Forelimb muscle (tissue), 1 donor: ENCODE results near the gene SEMA3E. TPM values are rescaled to one million over a fixed set of nuclear protein-coding genes. Genes with fewer than 3 reads are reported as not detected.
"Not testable (repeated sequence)": the region's sequence is repeated elsewhere in the genome, so short reads cannot be mapped to it uniquely, and the experiment has no call there.

Experiments
- DNase-seq: peaks from one replicate; pipeline ENCODE4 v3.0.0-alpha.2; 2013; ENCODE audit warnings: low read depth
- polyA plus RNA-seq: library from polyadenylated mRNA; unstranded; fragments of 120-200 nt; gene quantifications from one replicate; pipeline ENCODE4 v1.2.1, GENCODE V29; 2013; ENCODE audit not compliant: insufficient read length

SEMA3E gene
- polyA plus RNA-seq, result 1.6 TPM

DNA sequence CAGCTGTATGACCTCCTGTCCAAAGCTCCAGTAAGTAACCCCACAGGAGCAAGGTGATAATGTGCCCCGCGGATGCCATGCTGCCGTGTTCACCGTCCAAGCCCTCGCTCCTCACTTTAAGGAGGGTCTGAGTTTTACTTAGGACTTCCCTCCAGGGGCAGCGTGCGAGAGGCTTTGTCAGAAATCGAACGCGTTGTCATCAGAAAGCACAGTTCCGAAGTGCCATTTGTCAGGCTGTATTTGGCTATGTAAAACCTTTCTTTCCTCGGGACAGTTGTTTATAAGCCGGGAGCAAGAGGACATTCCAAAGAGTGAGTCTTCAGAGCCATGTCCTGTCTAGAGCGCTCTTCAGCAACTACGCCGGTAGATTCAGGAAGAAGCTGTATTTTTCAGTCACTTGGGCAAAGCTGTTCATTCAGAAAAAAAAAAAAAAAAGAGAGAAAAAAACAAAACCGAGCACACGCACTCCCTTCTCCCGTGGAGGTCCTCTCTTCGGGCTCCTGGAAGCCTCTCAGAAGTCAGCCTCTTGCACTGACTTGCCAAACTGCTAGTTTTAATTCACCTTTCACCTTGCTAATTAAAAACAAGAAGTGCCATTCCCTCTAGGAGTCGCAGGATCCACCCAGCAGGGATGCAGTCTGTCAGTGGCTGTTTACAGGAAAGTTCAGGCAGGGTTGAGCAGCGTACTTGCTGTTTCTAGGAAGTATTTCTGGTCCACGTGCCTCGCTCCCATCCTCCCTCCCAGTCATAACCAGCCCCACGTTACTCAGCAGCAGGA lies at the start of gene SEMA3E:
SEMA3E (minus strand) TSS at position 676 of the 778 bp plus-strand sequence.
- DNase-seq, result no peak

DNA sequence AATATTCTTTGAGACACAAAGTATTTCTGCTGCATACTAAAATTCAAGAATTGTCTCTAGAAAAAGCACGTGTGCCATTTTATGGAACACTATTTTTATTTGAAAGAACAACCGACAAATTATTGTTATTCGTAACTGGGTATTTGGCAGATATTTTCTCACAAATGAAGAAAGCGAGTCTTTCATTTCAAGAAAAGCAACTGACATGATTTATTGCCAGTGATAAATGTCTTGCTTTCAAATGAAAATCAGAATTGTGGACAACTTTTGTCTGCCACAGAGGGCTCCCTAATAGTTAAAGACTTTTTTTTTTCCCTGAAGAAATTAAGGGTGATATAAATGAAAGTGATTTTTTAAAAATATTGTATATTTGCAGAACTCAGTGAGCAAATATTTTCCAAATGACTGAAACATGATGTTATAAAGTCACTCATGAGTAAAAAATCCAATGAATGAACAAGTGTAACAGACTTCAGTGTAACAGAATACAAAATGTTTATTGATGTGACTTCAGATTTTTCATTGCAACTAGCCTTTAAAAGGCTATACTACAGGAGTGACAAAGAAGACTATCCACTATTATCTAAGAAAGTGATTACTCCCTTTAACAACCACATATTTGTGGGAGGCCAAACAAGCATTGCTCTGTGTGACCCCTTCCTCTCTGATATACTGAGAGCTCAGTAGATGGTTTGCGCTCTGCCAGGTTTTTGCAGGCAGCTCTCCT lies 49.0 kb upstream of the SEMA3E start:
- no peak for DNase-seq

DNA sequence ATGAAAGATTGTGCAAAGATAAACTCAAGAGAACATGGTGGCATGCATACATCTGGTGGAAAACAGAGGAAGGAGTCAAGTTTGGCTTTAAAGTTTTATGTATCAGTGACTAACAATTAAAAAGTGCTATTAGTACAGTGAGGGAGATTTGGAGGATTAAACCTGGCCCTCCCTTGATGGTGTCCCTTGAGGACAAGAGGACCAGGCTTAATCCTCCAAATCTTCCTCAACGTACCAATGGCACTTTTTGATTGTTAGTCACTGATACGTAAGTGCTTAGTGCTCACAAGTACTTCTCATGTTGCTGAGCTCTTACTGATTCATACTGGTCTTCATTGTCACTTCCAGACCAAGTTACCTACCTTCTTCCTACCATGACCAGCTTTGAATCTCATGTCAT lies 47.2 kb upstream of the SEMA3E start:
- DNase-seq, result no peak

GRCh38 chr7:83695128-83695960 lies 46.4 kb upstream of the SEMA3E start:
- no peak for DNase-seq

DNA sequence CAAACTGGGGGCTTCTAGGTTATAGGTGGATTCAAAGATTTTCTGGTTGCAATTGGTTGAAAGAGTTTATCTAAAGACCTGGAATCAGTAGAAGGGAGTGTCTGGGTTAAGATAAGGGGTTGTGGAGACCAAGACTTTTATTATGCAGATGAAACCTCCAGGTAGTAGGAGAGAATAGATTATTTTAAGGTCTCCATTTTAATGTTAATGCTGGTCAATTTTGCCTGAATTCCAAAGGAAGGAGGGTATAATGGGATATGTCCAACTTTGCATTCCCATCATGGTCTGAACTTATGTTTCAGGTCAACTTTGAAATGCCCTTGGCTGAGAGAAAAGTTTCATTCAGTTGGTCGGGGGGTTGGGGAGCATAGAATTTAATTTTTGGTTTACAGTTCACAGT lies 44.3 kb upstream of the SEMA3E start:
- DNase-seq, result no peak

DNA sequence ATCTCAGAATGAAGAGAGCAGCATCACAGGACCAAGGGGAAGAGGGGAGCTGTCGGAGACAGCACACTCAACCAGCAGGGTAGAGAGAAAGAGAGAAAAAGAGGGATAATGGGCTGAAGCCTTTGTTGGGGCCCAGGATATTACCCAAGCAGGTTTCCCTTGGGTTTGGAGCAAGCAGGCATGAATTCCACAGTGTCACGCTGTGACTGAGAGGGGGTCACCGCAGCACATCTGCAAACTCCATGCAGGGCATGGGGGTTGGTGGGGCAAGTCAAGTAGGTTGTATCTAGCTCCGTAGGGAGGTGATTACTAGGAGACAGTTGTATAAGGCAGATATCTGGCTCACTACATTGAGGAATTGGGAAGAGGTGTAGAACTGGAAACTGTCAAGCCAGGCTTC lies 42.2 kb upstream of the SEMA3E start:
- DNase-seq, result no peak

DNA sequence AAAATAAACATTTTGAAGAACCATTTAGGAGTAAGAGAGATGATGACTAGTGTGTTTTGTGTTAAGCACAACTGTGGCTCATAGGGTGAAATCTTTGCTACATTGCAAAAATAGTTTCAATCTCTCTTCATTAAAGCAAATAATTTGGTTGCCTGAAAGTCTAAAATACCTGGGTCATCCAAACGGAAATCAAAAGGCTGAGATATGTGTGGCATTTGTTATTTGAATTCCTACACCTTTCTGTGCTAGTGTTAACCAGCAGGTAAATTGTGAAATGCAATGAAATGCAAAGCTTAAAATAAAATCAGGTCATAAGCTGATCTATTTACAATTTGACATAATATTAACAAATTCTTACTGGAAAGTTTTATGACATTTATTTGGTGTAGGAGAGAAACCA lies 40.9 kb upstream of the SEMA3E start:
- DNase-seq, result no peak

DNA sequence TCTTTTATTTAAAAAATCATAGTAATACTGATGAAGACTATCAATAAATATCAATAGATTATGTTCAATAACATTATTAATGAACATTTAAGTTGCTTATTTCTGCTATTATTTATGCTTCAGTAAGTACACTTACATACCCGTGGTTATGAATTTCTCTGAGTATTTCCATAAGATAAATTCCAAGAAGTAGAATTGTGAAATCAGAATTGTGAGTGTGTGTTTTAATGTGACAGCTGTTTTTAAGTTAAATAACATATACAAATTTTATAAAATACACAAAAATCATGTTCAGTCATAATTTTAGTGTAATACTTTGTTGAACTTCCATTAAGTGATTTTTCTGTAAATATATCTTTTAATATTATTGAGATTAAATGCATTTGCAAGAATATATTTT lies 37.5 kb upstream of the SEMA3E start:
- no peak for DNase-seq

GRCh38 chr7:83684928-83685327 lies 36.0 kb upstream of the SEMA3E start:
- DNase-seq, result no peak

GRCh38 chr7:83681200-83681778 lies 32.4 kb upstream of the SEMA3E start:
- DNase-seq, result no peak

DNA sequence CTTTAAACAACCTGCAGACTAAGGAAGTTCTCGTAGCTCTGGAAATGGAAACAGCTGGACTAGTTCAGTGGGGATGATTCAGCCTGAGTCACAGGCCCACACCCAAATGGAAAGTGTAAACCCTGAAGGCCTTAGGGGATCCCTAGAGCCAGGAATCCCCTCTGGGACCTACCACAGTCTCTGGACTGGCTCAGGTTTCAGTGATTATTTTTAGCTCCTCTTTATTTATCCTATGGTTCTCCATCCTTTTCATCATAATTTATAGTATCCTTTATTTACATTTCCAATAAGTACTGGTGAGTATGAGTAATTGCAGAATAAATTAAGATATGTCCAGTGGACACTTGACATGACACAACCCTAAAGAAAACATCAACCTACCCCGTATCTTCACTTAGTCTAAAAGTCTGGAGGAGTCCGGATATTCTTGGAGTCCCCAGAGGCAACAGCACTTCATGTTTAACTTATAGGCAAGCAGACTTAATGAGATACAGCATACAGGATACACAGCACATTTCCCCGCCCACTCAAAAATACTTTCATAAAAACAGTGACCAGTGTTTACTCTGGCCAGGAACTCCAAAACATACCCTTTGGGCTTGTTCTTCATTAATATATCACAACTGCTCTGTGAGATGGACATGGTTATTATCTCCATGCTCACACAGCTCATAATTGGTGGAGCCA lies 28.4 kb upstream of the SEMA3E start:
- no peak for DNase-seq

GRCh38 chr7:83673291-83673690 lies 24.4 kb upstream of the SEMA3E start:
- DNase-seq, result not testable (repeated sequence)

GRCh38 chr7:83672157-83672556 lies 23.2 kb upstream of the SEMA3E start:
- no peak for DNase-seq

- no peak for DNase-seq
Observed at GRCh38 chr7:83663131-83663530, 14.2 kb upstream of the SEMA3E start.

DNA sequence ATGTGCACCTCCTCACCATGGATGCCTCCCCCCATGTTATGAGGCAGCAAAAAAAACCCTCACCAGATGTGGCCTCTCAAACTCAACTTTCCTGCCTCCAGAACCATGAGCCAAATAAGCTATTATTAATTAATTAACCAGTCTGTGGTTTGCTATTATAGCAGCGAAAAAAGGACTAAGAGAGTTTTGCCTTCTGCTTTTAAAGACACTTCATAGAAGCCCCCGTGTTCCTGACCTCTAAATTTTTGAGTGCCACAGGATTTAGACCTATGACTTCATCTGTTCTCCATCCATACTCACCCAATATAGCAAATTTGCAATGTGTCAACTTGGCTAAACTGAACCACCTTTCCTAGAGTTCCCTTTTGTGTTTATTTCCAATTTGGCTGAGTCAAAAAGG lies 9.2 kb upstream of the SEMA3E start:
- no peak for DNase-seq

DNA sequence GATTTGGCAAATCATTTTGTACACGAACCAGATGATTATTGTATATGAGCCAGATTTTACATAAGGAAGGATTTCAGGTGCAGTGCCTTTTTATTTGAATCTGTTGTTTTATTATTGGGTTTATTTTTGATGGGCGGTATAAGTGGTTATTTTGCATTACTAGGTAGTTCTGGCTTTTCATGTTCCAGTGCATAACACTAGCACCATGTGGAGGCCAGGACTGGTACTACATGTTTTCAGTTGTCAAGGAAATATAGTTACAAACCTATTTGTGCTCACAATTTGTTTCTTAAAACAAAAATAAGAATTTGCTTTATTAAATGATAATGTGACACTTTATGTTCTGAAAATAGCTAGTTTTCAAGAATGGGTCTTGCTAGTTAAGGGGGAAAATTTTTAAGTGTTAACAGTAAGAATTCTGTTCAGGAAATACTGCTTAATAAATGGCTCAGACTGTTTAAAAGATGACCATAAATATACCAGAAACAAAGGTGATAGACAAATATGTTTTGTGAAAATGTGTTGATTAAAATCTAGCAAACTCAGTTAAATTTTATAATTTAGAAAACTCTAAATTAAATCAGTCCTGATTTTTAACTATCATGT lies 7.1 kb upstream of the SEMA3E start:
- DNase-seq, result no peak

GRCh38 chr7:83652481-83652880 lies 3.5 kb upstream of the SEMA3E start:
- no peak for DNase-seq

GRCh38 chr7:83649701-83650100 lies 762 bp upstream of the SEMA3E start:
- no peak for DNase-seq

GRCh38 chr7:83646027-83646426 lies 2.9 kb downstream of the SEMA3E start:
- no peak for DNase-seq

- DNase-seq, result no peak
Observed at GRCh38 chr7:83643739-83644138, 5.2 kb downstream of the SEMA3E start.

GRCh38 chr7:83643012-83643411 lies 5.9 kb downstream of the SEMA3E start:
- DNase-seq, result no peak
